ENCODE measurements around the gene C1R.

Gene C1R

DNA sequence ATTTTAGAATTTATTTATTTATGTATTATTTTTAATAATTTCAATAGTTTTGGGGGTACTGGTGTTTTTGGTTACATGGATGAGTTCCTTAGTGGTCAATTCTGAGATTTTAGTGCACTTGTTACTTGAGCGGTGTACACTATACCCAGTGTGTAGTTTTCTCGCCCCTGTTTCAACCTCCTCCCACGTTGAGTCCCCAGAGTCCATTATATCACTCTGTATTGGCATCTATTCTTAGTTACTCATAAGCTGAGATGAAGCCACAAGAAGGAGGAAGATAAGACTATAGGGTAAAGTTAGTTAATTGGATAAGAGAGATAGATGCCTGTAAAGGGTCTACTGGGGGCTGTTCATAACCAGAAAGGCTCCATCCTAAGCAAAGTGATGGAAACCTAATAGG is 27.7 kb downstream of the C1R start:
- TF ChIP-seq ZNF792 (tag by site-specific recombination; IDR thresholded peaks at IDR 0.05) (no peak), KLF1 (tag by site-specific recombination; IDR thresholded peaks at IDR 0.05) (no peak), ZNF16 (tag by site-specific recombination; IDR thresholded peaks at IDR 0.05; ENCODE audit: low read depth) (no peak), ZNF561 (tag by site-specific recombination; IDR thresholded peaks at IDR 0.05; ENCODE audit: borderline replicate concordance) (no peak), ZNF530 (tag by site-specific recombination; IDR thresholded peaks at IDR 0.05; ENCODE audit: low read depth) (no peak), ZSCAN16 (tag by site-specific recombination; IDR thresholded peaks at IDR 0.05) (no peak), ZNF140 (tag by site-specific recombination; IDR thresholded peaks at IDR 0.05) (no peak), ZNF654 (tag by site-specific recombination; IDR thresholded peaks at IDR 0.05; ENCODE audit: low read depth) (no peak), ZNF266 (tag by site-specific recombination; IDR thresholded peaks at IDR 0.05; ENCODE audit: low read depth) (no peak), PRDM1 (tag by site-specific recombination; IDR thresholded peaks at IDR 0.05) (no peak), ZNF777 (tag by site-specific recombination; IDR thresholded peaks at IDR 0.05; ENCODE audit: borderline replicate concordance) (no peak), ZNF146 (tag by site-specific recombination; IDR thresholded peaks at IDR 0.05) (no peak), ZNF121 (tag by site-specific recombination; IDR thresholded peaks at IDR 0.05) (no peak), ZNF274 (IDR thresholded peaks at IDR 0.05; ENCODE audit: low read length) (no peak), ZNF274 (tag by site-specific recombination; IDR thresholded peaks at IDR 0.05; ENCODE audit: borderline replicate concordance) (no peak), ZNF629 (tag by site-specific recombination; IDR thresholded peaks at IDR 0.05) (no peak), ZNF391 (tag by site-specific recombination; IDR thresholded peaks at IDR 0.05; ENCODE audit: borderline replicate concordance, low read depth) (no peak), SCRT1 (tag by site-specific recombination; IDR thresholded peaks at IDR 0.05; ENCODE audit: borderline replicate concordance) (no peak), ZNF776 (tag by site-specific recombination; IDR thresholded peaks at IDR 0.05; ENCODE audit: borderline replicate concordance) (no peak), ZNF843 (tag by site-specific recombination; IDR thresholded peaks at IDR 0.05) (no peak)
- TF ChIP-seq, protein P1, sequence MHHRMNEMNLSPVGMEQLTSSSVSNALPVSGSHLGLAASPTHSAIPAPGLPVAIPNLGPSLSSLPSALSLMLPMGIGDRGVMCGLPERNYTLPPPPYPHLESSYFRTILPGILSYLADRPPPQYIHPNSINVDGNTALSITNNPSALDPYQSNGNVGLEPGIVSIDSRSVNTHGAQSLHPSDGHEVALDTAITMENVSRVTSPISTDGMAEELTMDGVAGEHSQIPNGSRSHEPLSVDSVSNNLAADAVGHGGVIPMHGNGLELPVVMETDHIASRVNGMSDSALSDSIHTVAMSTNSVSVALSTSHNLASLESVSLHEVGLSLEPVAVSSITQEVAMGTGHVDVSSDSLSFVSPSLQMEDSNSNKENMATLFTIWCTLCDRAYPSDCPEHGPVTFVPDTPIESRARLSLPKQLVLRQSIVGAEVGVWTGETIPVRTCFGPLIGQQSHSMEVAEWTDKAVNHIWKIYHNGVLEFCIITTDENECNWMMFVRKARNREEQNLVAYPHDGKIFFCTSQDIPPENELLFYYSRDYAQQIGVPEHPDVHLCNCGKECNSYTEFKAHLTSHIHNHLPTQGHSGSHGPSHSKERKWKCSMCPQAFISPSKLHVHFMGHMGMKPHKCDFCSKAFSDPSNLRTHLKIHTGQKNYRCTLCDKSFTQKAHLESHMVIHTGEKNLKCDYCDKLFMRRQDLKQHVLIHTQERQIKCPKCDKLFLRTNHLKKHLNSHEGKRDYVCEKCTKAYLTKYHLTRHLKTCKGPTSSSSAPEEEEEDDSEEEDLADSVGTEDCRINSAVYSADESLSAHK (tag by site-specific recombination; IDR thresholded peaks at IDR 0.05): no peak
- no peak overlapping the region for H3K27ac ChIP-seq (ENCODE audit: extremely low read depth, low read depth, low read length)
- POLR2A ChIA-PET: no interaction called here
- no peaks in the 10 kb centered on the region for H3K9me3 ChIP-seq (ENCODE audit: control insufficient read depth, insufficient read depth, low read depth, low read length)
- no peaks in the 10 kb centered on the region for H3K4me1 ChIP-seq (ENCODE audit: control insufficient read depth, insufficient read depth, low read length)
- H3K36me3 ChIP-seq (ENCODE audit: control insufficient read depth in 2 of 2, insufficient read depth in 1 of 2, low read length in 2 of 2): no peaks in the 10 kb centered on the region
- CTCF ChIA-PET: no interaction called here
- no peak overlapping the region for H3K4me3 ChIP-seq (ENCODE audit: low read depth, low read length)

DNA sequence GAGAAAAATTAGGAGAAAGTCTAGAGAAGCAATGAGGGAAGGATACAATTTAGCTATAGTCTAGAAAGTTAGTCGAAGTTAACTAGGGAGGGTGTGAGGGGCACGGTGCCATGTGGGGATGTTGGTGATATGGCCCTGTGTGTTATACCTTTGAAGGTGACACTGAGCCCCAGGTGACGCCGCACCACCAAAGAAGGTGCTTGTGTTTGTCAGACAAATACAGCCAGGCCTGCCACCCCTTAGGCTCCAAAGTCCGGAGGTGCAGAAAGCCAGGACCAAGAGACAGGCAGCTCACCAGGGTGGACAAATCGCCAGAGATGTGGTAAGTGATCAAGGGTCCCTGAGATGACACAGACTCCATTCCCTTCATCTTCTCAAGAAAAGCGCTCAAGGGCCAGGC is 30.6 kb downstream of the C1R start:
- H3K4me1 ChIP-seq (ENCODE audit: control insufficient read depth, insufficient read depth, low read length): no peaks in the 10 kb centered on the region
- H3K9me3 ChIP-seq (ENCODE audit: control insufficient read depth, insufficient read depth, low read depth, low read length): no peaks in the 10 kb centered on the region
- TF ChIP-seq, protein P2, sequence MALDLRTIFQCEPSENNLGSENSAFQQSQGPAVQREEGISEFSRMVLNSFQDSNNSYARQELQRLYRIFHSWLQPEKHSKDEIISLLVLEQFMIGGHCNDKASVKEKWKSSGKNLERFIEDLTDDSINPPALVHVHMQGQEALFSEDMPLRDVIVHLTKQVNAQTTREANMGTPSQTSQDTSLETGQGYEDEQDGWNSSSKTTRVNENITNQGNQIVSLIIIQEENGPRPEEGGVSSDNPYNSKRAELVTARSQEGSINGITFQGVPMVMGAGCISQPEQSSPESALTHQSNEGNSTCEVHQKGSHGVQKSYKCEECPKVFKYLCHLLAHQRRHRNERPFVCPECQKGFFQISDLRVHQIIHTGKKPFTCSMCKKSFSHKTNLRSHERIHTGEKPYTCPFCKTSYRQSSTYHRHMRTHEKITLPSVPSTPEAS (tag by site-specific recombination; IDR thresholded peaks at IDR 0.05): no peak
- TF ChIP-seq, protein P3, sequence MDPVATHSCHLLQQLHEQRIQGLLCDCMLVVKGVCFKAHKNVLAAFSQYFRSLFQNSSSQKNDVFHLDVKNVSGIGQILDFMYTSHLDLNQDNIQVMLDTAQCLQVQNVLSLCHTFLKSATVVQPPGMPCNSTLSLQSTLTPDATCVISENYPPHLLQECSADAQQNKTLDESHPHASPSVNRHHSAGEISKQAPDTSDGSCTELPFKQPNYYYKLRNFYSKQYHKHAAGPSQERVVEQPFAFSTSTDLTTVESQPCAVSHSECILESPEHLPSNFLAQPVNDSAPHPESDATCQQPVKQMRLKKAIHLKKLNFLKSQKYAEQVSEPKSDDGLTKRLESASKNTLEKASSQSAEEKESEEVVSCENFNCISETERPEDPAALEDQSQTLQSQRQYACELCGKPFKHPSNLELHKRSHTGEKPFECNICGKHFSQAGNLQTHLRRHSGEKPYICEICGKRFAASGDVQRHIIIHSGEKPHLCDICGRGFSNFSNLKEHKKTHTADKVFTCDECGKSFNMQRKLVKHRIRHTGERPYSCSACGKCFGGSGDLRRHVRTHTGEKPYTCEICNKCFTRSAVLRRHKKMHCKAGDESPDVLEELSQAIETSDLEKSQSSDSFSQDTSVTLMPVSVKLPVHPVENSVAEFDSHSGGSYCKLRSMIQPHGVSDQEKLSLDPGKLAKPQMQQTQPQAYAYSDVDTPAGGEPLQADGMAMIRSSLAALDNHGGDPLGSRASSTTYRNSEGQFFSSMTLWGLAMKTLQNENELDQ (tag by site-specific recombination; IDR thresholded peaks at IDR 0.05; ENCODE audit: low read depth): no peak
- no peak for TF ChIP-seq EGR2 (tag by site-specific recombination; IDR thresholded peaks at IDR 0.05; ENCODE audit: low read depth)
- TF ChIP-seq ZNF221 (tag by site-specific recombination; IDR thresholded peaks at IDR 0.05; ENCODE audit: borderline replicate concordance): no peak
- TF ChIP-seq ZNF747 (tag by site-specific recombination; IDR thresholded peaks at IDR 0.05): no peak
- no peak for TF ChIP-seq ZNF266 (tag by site-specific recombination; IDR thresholded peaks at IDR 0.05; ENCODE audit: low read depth)
- TF ChIP-seq ZNF548 (tag by site-specific recombination; IDR thresholded peaks at IDR 0.05): no peak
- POLR2A ChIA-PET: no interaction called here
- no peaks in the 10 kb centered on the region for H3K36me3 ChIP-seq (ENCODE audit: control insufficient read depth in 2 of 2, insufficient read depth in 1 of 2, low read length in 2 of 2)
- H3K27ac ChIP-seq (ENCODE audit: extremely low read depth, low read depth, low read length): no peak overlapping the region
- H3K4me3 ChIP-seq (ENCODE audit: low read depth, low read length): no peak overlapping the region
- CTCF ChIA-PET: interaction anchor here (0.7 to 1.2 kb wide), 2 partner anchors 31 to 84 kb away, joined by 4 to 6 read pairs; no protein-coding TSS in a partner anchor
